Duodenal mucosa (tissue), 2 donors: ENCODE measurements around the gene RASGRF1.

Source experiments
- H3K27ac ChIP-seq: one replicate; pipeline ENCODE4 v1.7.0; 2013; ENCODE audit warnings: low read depth, low read length
- H3K27me3 ChIP-seq, 2 donors: one replicate each; pipeline ENCODE4 v1.7.0; 2013; ENCODE audit warnings: low read length in 2 of 2, control low read depth in 1 of 2; ENCODE audit not compliant: insufficient read depth in 2 of 2, control insufficient read depth in 1 of 2
- H3K36me3 ChIP-seq, 2 donors: one replicate each; pipeline ENCODE4 v1.7.0; 2013; ENCODE audit warnings: low read length in 2 of 2, control low read depth in 1 of 2; ENCODE audit not compliant: insufficient read depth in 2 of 2, control insufficient read depth in 1 of 2
- H3K4me1 ChIP-seq, 2 donors: one replicate each; pipeline ENCODE4 v1.7.0; 2013; ENCODE audit warnings: low read length in 2 of 2, control low read depth in 1 of 2; ENCODE audit not compliant: insufficient read depth in 2 of 2, control insufficient read depth in 1 of 2
- H3K4me3 ChIP-seq, 2 donors: one replicate each; pipeline ENCODE4 v1.7.0; 2013; ENCODE audit warnings: low read length in 2 of 2, low read depth in 1 of 2
- H3K9ac ChIP-seq, 2 donors: one replicate each; pipeline ENCODE4 v1.7.0; 2013; ENCODE audit warnings: low read length in 2 of 2, low read depth in 1 of 2
- H3K9me3 ChIP-seq, 2 donors: one replicate each; pipeline ENCODE4 v1.7.0; 2013; ENCODE audit warnings: low read length in 2 of 2, control low read depth in 1 of 2; ENCODE audit not compliant: control insufficient read depth in 1 of 2

RASGRF1 gene, protein sequence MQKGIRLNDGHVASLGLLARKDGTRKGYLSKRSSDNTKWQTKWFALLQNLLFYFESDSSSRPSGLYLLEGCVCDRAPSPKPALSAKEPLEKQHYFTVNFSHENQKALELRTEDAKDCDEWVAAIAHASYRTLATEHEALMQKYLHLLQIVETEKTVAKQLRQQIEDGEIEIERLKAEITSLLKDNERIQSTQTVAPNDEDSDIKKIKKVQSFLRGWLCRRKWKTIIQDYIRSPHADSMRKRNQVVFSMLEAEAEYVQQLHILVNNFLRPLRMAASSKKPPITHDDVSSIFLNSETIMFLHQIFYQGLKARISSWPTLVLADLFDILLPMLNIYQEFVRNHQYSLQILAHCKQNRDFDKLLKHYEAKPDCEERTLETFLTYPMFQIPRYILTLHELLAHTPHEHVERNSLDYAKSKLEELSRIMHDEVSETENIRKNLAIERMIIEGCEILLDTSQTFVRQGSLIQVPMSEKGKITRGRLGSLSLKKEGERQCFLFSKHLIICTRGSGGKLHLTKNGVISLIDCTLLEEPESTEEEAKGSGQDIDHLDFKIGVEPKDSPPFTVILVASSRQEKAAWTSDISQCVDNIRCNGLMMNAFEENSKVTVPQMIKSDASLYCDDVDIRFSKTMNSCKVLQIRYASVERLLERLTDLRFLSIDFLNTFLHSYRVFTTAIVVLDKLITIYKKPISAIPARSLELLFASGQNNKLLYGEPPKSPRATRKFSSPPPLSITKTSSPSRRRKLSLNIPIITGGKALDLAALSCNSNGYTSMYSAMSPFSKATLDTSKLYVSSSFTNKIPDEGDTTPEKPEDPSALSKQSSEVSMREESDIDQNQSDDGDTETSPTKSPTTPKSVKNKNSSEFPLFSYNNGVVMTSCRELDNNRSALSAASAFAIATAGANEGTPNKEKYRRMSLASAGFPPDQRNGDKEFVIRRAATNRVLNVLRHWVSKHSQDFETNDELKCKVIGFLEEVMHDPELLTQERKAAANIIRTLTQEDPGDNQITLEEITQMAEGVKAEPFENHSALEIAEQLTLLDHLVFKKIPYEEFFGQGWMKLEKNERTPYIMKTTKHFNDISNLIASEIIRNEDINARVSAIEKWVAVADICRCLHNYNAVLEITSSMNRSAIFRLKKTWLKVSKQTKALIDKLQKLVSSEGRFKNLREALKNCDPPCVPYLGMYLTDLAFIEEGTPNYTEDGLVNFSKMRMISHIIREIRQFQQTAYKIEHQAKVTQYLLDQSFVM (N-terminal part only)

DNA sequence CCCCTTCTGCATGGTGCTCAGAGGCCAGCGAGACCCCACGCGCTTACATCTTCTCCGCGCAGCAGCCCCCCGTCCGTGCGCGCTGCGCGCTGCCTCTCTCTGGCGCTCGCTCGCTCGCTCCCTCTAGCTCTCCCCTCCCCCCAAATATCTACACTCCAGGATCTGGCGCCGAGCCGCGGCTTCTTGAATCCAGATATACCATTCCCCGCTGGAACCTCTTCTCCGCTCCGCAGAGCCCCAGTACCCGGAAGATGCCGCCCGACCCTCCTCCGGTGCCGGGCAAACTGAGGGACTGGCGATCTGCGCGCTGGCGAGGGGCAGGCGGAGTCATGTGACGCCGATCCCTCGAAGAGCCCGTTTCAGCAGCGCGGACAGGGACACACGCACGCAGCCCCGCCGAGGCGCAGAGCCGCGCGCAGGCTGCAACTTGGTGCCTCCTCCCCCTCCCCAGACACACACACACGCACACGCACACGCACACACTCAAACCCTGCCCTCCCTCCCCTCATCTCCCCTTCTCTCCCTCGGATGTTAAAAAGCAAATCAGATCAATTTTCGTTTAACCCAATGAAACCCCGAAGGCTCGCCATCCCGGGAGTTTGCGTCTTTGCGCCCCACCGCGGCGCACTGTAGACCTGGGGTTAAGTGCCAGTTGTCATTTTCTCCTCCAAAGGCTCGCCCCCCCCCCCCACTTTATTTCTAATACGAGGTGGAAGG is at the start of gene RASGRF1:
Gene RASGRF1, minus strand, starts transcription at position 294 of the 717 bp plus-strand sequence. Its CDS starts 282 bp downstream, at position 12.
- H3K27me3 ChIP-seq: peaks cover 57% of the 10 kb centered on the region in 2 donors
- H3K9me3 ChIP-seq: no peaks in the 10 kb centered on the region
- H3K36me3 ChIP-seq: no peaks in the 10 kb centered on the region
- no peak within 1 kb of the TSS for H3K9ac ChIP-seq
- H3K4me1 ChIP-seq: no peaks in the 10 kb centered on the region
- H3K4me3 ChIP-seq: no peak within 1 kb of the TSS
- no peak within 1 kb of the TSS for H3K27ac ChIP-seq

DNA sequence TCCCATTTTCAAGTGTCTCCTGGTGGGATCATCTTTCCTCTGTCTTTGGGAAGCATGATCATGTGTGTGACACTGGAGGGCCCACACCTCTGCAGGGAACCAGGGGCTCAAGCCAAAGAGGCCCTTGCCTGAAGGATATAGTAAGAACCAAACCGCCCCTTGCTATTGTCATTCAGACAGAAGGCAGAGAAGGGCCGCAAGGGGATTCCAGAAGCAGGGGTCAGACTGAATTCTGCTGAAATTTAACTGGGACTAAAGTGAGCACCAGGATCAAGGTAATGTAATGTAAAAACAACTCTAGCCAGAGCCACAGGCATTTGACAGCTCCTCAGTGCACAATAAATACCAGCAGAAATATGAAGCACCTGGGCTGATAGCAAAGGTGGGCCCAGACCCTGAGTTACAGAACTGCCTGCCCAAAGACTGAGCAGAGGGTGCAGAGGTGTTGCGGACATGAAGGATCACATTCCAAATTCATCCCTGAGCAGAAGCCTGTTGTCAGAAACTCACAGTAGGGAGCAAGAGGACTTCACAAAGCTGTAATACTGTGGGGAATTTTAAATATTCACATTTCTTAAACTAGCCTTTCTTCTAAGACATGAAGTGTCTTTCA is 46.0 kb upstream of the RASGRF1 start:
- Histone ChIP-seq H3K4me1 (no peaks in the 10 kb centered on the region), H3K9ac (no peak overlapping the region), H3K27me3 (peaks cover 8% of the 10 kb centered on the region in 2 donors), H3K36me3 (no peaks in the 10 kb centered on the region), H3K27ac (no peak overlapping the region), H3K4me3 (no peak overlapping the region), H3K9me3 (no peaks in the 10 kb centered on the region)

DNA sequence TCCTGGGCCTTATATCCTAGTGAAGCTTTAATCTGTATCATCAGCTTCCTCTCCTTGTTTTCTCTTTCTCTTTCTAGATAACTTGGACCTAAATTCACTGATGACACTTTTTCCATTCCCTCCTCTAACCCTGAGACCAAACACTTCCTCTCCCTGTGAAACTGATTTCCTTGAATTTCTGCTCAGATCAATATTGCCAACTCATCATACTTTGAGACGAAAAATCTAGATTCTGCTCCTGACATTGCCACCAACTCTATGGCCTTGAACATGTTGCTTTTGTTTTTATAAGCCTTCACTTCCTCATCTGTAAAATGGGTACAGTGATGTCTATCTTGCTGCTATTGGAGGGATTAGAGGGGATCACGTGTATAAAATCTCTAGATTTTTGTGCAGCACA is 42.7 kb upstream of the RASGRF1 start:
- no peaks in the 10 kb centered on the region for H3K9me3 ChIP-seq
- H3K4me1 ChIP-seq: no peaks in the 10 kb centered on the region
- H3K27me3 ChIP-seq: peaks cover 8 to 11% of the 10 kb centered on the region in 2 donors
- no peaks in the 10 kb centered on the region for H3K36me3 ChIP-seq
- H3K9ac ChIP-seq: no peak overlapping the region
- no peak overlapping the region for H3K27ac ChIP-seq
- H3K4me3 ChIP-seq: no peak overlapping the region

GRCh38 chr15:79132770-79133169 is 42.2 kb upstream of the RASGRF1 start:
- Histone ChIP-seq H3K4me3 (no peak overlapping the region), H3K27ac (no peak overlapping the region), H3K9me3 (no peaks in the 10 kb centered on the region), H3K4me1 (no peaks in the 10 kb centered on the region), H3K9ac (no peak overlapping the region), H3K27me3 (peaks cover 4 to 6% of the 10 kb centered on the region in 2 donors), H3K36me3 (no peaks in the 10 kb centered on the region)

DNA sequence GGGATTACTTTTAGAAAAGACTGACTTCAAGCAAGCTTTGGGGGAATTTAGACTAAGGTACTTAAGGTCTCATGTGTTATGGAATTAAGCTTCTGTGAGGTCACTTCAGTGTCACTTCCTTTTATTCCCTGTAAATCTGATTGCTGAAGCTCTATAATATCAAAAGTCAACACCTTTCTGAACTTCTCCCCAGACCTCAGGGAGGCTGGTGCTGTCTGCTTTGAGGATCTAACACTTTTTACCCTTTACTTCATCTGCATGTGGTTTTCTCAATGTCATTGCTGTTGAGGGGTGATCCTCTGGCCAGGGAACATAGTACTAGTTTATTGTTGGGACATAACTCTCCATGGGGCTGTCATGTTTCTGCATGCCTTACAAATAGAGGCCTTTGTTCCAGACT is 41.8 kb upstream of the RASGRF1 start:
- Histone ChIP-seq H3K36me3 (no peaks in the 10 kb centered on the region), H3K27ac (no peak overlapping the region), H3K9ac (no peak overlapping the region), H3K4me3 (no peak overlapping the region), H3K9me3 (no peaks in the 10 kb centered on the region), H3K4me1 (no peaks in the 10 kb centered on the region), H3K27me3 (peaks cover 3 to 6% of the 10 kb centered on the region in 2 donors)

DNA sequence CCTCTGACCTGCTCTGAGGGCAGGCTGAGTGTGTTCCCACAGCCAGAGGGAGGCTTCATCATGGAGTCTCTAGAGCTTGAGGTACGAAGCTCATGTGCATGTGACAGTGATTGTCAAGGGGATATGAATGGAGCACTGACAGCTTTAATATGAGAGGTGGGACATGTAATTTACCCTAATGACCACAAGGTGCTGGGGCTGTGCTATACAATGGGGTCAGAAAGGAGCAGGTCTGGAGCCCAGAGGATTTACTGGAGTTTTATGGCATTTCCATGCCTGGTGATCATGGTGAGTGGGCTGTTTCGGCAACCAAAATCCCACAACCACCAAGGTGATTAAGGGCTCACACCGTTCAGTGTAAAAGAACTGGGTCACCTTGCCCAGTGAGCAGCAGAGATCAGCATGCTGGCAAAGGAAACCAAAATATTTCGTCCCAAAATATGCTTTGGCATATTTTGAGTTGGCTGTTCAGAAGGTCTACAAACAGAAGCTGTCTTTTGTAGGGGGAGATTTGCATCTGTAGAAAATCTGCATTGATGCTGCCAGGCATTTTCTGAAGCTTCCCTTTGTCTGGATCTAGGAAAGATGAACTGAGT is 40.1 kb upstream of the RASGRF1 start:
- no peaks in the 10 kb centered on the region for H3K4me1 ChIP-seq
- H3K27ac ChIP-seq: no peak overlapping the region
- H3K27me3 ChIP-seq: peaks cover 3 to 6% of the 10 kb centered on the region in 2 donors
- no peak overlapping the region for H3K4me3 ChIP-seq
- no peaks in the 10 kb centered on the region for H3K36me3 ChIP-seq
- H3K9me3 ChIP-seq: no peaks in the 10 kb centered on the region
- H3K9ac ChIP-seq: no peak overlapping the region

DNA sequence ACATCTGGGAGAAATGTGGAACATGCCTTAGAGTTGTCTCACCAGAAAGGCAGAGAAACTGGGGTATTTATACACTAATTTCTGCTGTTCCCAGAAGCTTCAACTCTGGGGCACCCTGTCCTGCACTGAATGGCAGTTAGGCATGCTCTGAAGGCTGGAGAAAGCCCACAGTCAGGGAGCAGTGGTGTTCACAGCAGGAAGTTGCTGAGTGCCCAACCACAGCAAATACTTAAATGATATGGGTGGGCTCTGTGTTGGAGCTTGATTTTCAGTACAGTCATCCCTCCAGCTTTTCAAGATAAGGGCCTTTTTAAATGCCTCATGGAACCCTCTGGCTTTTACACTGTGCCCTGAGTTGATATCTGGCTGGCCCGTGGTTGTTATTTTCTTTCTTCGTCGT is 38.7 kb upstream of the RASGRF1 start:
- H3K9me3 ChIP-seq: no peaks in the 10 kb centered on the region
- H3K9ac ChIP-seq: no peak overlapping the region
- H3K4me1 ChIP-seq: no peaks in the 10 kb centered on the region
- no peak overlapping the region for H3K4me3 ChIP-seq
- no peaks in the 10 kb centered on the region for H3K36me3 ChIP-seq
- H3K27ac ChIP-seq: no peak overlapping the region
- H3K27me3 ChIP-seq: peaks cover 0 to 3% of the 10 kb centered on the region in 2 donors

DNA sequence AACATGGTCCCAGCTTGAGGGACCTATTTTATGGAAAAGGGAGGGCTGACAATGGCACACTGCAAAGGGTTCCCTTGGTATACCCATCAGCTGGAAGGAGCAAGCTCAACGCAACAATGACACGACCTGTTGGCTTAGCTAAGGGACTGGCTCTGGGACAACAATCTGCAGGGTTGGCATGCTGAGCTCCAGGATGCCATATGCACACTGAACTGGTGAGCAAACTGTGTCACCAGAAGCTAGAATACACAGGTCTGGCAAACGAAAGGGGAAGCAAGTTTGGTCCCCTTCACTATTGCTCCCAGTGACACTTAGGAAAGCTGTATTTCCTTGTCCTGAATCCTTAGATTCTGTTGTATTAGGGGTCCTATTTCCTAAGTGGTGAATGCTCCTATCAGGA is 38.0 kb upstream of the RASGRF1 start:
- no peaks in the 10 kb centered on the region for H3K36me3 ChIP-seq
- H3K4me3 ChIP-seq: no peak overlapping the region
- no peak overlapping the region for H3K27ac ChIP-seq
- H3K9ac ChIP-seq: no peak overlapping the region
- H3K9me3 ChIP-seq: no peaks in the 10 kb centered on the region
- H3K27me3 ChIP-seq: peaks cover 0 to 3% of the 10 kb centered on the region in 2 donors
- H3K4me1 ChIP-seq: no peaks in the 10 kb centered on the region

DNA sequence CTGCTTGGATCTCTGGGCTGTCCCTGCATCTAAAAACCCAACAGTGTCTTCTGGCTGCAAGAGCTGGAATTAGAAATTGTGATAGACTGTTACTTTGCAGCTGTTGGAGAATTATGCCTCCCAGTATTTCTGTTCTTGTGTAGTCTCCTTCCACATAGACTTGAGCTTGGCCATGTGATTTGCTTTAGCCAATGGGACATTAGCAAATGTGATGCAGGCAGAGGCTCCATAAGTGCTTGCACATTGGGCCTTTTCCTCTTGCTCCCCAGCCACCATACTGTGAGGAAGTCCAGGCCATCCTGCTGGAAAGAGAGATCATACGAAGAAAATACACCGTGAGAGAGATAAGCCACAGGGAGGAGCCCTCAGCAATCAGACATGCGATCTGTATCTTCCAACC is 33.8 kb upstream of the RASGRF1 start:
- Histone ChIP-seq H3K4me3 (no peak overlapping the region), H3K27me3 (no peaks in the 10 kb centered on the region), H3K27ac (no peak overlapping the region), H3K36me3 (no peaks in the 10 kb centered on the region), H3K9ac (no peak overlapping the region), H3K9me3 (no peaks in the 10 kb centered on the region), H3K4me1 (no peaks in the 10 kb centered on the region)
